Neural crest cell (in vitro differentiated cells): ENCODE measurements around the gene PRDM10. TPM values are rescaled to one million over a fixed set of nuclear protein-coding genes. Genes with fewer than 3 reads are reported as not detected.
"Not testable (repeated sequence)": the region's sequence is repeated elsewhere in the genome, so short reads cannot be mapped to it uniquely, and the experiment has no call there.

Source experiments
- DNase-seq: peaks from one replicate; pipeline ENCODE4 v3.0.0; 2021; ENCODE audit warnings: low read depth, mixed read lengths, low spot score
- H3K27ac Mint-ChIP-seq: one replicate; pipeline ENCODE4 v1.8.0; 2021; ENCODE audit warnings: mild to moderate bottlenecking, mixed read lengths; ENCODE audit not compliant: unreplicated experiment
- H3K27me3 Mint-ChIP-seq: 2 replicates; pipeline ENCODE4 v1.8.0; 2021; ENCODE audit warnings: low read depth, mild to moderate bottlenecking, mixed read lengths
- H3K36me3 Mint-ChIP-seq: 2 replicates; pipeline ENCODE4 v1.8.0; 2021; ENCODE audit warnings: low read depth, mild to moderate bottlenecking, mixed read lengths
- H3K4me1 Mint-ChIP-seq: 2 replicates; pipeline ENCODE4 v1.8.0; 2021; ENCODE audit warnings: mixed read lengths
- H3K4me3 Mint-ChIP-seq: one replicate; pipeline ENCODE4 v1.8.0; 2021; ENCODE audit warnings: mild to moderate bottlenecking, mixed read lengths
- H3K9me3 Mint-ChIP-seq: 2 replicates; pipeline ENCODE4 v1.8.0; 2021; ENCODE audit warnings: mixed read lengths
- CTCF ChIP-seq: fragments of 200-600 bp; sonication (generic); conservative IDR thresholded peaks from 2 replicates; pipeline ENCODE4 v1.5.0; 2021; ENCODE audit warnings: antibody characterized with exemption, mild to moderate bottlenecking
- total RNA-seq: library from RNA; stranded (reverse); gene quantifications from 2 replicates; pipeline ENCODE4 v1.2.1, GENCODE V29; 2021

PRDM10 gene
- total RNA-seq, 1 donor from 2014 or later, result 18.5 TPM

- Mint-ChIP-seq H3K4me3 (no peak overlapping the region), H3K27me3 (no peaks in the 10 kb centered on the region), H3K9me3 (no peaks in the 10 kb centered on the region), H3K36me3 (peaks cover 15% of the 10 kb centered on the region), H3K4me1 (no peaks in the 10 kb centered on the region), H3K27ac (no peak overlapping the region)
- TF ChIP-seq CTCF, result peak; percentile 65
- peak; percentile 44 for DNase-seq
Measured at GRCh38 chr11:129881570-129882170, 121.0 kb downstream of the PRDM10 start.

- Mint-ChIP-seq H3K27ac (no peak overlapping the region), H3K36me3 (peaks cover 11% of the 10 kb centered on the region), H3K9me3 (no peaks in the 10 kb centered on the region), H3K4me3 (no peak overlapping the region), H3K27me3 (no peaks in the 10 kb centered on the region), H3K4me1 (no peaks in the 10 kb centered on the region)
- TF ChIP-seq CTCF, result no peak
- DNase-seq, result no peak
Measured at GRCh38 chr11:129880311-129880710, 122.3 kb downstream of the PRDM10 start.

GRCh38 chr11:129871914-129872313 is 130.7 kb downstream of the PRDM10 start:
- DNase-seq, result no peak
- H3K9me3 Mint-ChIP-seq, result no peaks in the 10 kb centered on the region
- peaks cover 23% of the 10 kb centered on the region for H3K36me3 Mint-ChIP-seq
- H3K4me3 Mint-ChIP-seq, result no peak overlapping the region
- H3K27ac Mint-ChIP-seq, result no peak overlapping the region
- no peaks in the 10 kb centered on the region for H3K27me3 Mint-ChIP-seq
- no peaks in the 10 kb centered on the region for H3K4me1 Mint-ChIP-seq
- no peak for TF ChIP-seq CTCF

- H3K27ac Mint-ChIP-seq, H3K9me3 Mint-ChIP-seq, H3K4me1 Mint-ChIP-seq, H3K4me3 Mint-ChIP-seq, H3K27me3 Mint-ChIP-seq, DNase-seq: not testable (repeated sequence)
- peaks cover 34% of the 10 kb centered on the region for H3K36me3 Mint-ChIP-seq
Measured at GRCh38 chr11:129868626-129869025, 134.0 kb downstream of the PRDM10 start.

GRCh38 chr11:129866311-129866710 is 136.3 kb downstream of the PRDM10 start:
- no peak overlapping the region for H3K27ac Mint-ChIP-seq
- DNase-seq, result no peak
- no peaks in the 10 kb centered on the region for H3K9me3 Mint-ChIP-seq
- H3K36me3 Mint-ChIP-seq, result peaks cover 40% of the 10 kb centered on the region
- no peak overlapping the region for H3K4me3 Mint-ChIP-seq
- no peak for TF ChIP-seq CTCF
- H3K4me1 Mint-ChIP-seq, result peaks cover 9% of the 10 kb centered on the region
- no peaks in the 10 kb centered on the region for H3K27me3 Mint-ChIP-seq

GRCh38 chr11:129865701-129866100 is 136.9 kb downstream of the PRDM10 start:
- H3K27ac Mint-ChIP-seq, result no peak overlapping the region
- no peak for DNase-seq
- no peak overlapping the region for H3K4me3 Mint-ChIP-seq
- TF ChIP-seq CTCF, result no peak
- H3K9me3 Mint-ChIP-seq, result no peaks in the 10 kb centered on the region
- H3K4me1 Mint-ChIP-seq, result peaks cover 9% of the 10 kb centered on the region
- H3K36me3 Mint-ChIP-seq, result peaks cover 35% of the 10 kb centered on the region
- H3K27me3 Mint-ChIP-seq, result no peaks in the 10 kb centered on the region
